GM10847 (cell line): ENCODE measurements around the gene RHBDF2.
A peak's percentile ranks its signal among the peaks of the same experiment; 100 is the strongest.

Source experiments
- POLR2A ChIP-seq: IDR thresholded peaks from 2 replicates; pipeline ENCODE4 v1.6.1; 2011; ENCODE audit not compliant: insufficient read length; ENCODE audit errors: extremely low read depth

Gene RHBDF2

DNA sequence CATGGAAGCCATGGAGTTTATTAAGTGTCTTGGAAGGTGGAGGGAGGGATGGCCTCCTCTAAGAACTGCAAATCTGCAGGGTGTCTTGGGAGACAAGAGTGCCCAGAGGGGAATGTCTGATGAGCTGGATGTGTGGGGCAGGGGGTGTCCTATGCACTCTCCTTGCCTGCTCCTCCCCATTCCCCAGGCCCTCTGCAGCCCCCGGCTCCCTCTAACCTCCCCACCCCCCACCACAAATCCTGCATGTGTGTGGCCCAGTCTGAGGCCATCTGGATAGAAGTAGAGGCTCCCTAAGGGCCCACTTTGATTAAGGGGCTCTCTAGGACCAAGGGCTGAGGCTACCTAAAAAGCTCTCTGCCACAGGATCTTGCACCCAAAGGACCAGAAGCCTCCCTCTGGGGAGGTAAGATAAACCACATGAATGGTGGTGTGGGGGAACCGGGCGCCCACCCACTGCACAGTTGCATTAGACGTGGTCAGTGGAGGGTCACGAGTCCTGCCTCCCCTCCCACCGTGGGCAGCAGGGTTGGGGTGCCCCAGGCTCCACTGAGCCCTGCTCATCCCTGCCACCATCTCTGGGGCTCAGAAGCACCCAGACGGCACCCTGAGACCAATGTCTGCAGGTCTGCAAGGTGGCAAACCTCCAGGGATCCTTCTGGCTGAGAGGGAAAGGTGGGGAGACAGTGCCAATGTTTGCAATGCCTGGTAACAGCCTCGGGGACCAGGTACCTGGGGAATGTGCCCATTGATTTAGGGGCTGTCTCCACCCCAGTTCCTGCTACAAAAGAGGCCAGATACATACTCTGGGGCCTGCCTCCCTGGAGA, 33.2 kb downstream of the RHBDF2 start:
- TF ChIP-seq POLR2A, result no peak

DNA sequence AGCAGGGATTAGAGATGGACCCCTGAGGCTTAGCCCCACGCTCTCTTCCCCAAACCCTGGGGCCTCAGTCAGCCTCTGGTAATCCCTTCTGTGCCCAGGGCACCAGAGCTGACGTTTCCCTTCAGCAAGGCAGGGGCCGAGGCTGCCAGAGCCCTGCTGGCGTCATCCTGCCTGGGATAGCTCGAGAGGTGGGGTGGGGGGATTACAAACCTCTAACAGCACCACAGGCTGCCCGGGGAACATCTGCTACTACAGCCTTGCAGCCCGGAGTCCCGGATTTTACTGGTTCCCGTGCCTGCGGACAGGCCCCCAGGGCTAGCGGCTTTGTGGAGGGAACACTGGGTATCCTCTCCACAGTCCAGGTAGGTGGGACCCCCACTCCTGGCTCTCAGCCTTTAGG, 33.9 kb downstream of the RHBDF2 start, which contains the start of gene AANAT:
TSS of gene AANAT (plus strand) at position 238 of the 400 bp plus-strand sequence. CDS start 1,144 bp downstream, outside the sequence.
- TF ChIP-seq POLR2A, result no peak

GRCh38 chr17:76466775-76467130, 34.5 kb downstream of the RHBDF2 start:
- no peak for TF ChIP-seq POLR2A

DNA sequence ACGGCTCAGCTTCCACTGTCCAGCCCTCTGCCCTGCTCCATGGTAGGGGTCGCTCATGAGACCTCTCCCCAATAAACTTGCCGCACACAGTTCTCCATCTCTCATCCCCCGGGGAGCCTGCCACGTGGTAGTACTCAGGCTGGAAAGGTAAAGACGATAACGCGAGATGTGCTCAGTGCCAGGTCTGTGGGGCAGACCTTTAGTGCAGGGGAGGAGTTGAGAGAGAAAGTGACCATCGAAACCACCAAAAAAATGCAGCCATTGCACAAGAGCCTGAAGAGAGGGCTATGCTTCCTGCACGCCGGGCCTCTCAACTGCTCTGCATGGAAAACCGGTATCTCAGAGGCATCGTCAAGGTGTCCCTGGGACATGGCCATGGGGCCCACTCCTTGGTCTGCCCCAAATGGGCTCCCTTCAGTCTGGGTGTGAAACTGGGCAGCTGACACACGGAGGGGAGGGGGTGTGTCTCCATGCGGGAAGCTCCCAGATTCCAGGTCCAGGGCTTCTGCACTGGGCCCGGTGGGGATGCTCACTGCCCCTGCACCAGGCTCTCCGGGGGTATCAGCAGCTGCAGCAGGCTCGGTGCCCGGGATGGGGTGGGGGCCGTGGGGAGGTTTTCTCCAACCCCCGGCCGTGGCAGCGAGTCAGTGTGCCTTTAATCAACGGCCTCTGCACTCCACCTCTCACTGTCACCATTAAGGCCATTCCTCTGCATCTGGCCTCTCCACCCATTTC, 38.5 kb downstream of the RHBDF2 start:
- no peak for TF ChIP-seq POLR2A

GRCh38 chr17:76461765-76462555, 39.3 kb downstream of the RHBDF2 start:
- no peak for TF ChIP-seq POLR2A

DNA sequence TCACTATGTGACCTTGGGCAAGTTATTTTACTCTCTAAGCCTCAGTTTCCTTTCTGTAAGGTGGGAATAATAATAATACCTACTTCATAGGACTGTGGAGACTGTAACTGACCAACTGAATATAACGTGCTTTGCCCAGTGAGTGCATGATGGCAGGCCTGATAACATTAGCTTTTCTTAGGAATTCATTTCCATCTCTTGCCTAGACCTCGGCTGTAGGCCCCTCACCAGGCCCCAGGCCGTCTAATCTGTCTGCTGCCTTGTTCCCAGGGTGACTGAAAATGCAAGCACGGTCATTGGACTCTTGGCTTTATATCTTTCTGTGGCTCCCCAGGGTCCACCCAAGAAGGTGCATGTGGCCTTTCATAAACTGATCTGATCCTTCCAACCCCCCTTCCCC, 41.5 kb downstream of the RHBDF2 start:
- TF ChIP-seq POLR2A, result no peak

DNA sequence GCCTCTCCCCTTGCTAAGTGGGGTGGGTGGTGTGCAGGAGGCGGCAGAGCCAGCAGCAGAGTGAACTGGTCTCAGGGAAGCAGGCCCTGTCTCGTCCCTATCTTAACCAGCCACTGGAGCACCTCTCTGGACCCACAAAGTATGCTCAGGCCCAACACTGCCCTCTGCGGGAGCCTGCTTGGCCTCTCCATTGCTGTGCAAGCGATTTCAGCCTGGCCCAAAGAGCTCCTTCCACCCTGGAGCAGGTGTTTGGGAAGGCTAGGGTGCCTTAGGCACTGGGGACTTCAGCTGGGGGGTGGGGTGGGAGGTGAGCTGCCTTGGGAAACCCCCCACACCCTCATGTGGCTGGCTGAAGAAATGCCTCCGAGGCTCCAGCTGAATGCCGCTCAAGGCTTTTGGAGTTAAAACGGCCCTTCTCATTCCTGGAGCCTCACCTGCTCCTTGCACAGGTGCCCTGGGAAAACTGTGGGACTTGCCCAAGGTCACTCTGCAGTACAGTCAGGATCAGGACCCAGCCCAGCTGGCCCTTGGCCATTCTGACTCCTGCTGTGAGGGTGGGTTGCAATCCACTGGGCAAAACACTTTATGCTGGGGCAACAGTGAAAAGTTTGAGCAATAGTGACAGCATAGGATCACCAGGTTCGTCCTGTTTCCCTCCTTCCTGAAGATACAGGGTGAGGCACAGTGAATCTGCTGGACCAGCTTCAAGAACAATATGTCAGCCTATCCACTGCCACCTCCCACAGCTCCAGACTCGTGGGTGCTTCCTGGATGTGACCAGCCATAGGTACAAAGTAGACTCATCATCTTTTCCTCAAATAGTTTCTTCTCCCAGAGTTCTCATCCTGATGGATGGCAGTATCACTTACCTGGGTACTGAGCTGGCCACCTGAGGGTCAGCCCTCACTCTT, 42.4 kb downstream of the RHBDF2 start:
- no peak for TF ChIP-seq POLR2A

DNA sequence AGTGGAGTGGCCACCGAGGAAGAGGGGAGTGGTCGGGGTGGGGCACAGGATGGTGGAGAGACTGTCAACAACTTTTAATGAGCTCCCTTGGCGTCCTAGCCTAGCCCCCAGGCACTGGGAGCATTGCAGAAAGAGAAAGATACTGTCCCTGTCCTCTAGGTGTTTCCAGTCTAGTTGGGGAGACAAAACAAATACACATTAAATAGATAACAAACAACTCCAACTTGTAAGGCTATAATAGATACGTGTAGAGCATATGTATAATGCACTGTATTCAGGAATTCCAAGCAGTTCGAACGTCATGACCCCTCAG, 47.8 kb downstream of the RHBDF2 start:
- no peak for TF ChIP-seq POLR2A

- TF ChIP-seq POLR2A, result peak; percentile 72
These were observed 48.4 kb downstream of the RHBDF2 start, which contains the start of gene UBE2O for GRCh38 chr17:76452660-76453430. UBE2O (minus strand) TSS chr17:76453152; CDS start chr17:76453141, 11 bp downstream.

GRCh38 chr17:76452127-76452659, 49.0 kb downstream of the RHBDF2 start:
- TF ChIP-seq POLR2A, result no peak

- TF ChIP-seq POLR2A, result no peak
These were observed 49.7 kb downstream of the RHBDF2 start for GRCh38 chr17:76451506-76451905.

- TF ChIP-seq POLR2A, result no peak
These were observed 52.1 kb downstream of the RHBDF2 start for GRCh38 chr17:76449126-76449525.

DNA sequence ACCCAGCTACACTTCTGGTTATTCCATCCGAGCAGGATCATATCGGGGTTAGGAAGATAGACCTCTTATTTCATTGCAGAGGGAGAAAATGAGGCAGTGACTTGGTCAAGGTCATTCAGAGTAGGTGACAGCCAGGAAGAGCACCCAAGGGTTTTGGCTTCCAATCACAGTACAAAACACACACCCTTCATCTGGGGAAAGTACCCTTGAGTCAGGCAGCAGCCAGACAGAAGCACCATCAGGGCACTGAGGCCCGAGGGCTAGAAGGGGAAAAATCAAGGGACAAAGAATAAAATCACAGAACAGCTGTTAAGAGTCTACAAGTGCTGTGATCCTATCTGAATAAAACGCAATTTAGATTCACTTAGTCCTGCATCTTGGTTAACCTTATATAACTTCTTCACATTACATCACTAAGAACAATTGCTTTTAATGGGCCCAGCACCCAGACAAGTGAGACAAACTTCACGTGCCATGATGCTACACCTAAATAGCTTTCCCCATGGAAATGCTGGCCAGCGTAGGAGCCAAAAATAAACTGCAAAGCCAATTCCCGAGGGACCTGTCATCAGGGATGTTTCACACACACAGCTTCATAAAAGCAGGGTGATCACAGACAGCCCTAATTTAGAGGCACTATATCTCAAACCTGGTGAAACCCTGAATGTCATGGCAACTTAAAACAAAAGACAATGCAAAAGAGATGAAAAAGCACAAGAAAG, 53.1 kb downstream of the RHBDF2 start:
- TF ChIP-seq POLR2A, result no peak
